ENCODE data around the gene UBXN1.

- TF ChIP-seq, protein P1, sequence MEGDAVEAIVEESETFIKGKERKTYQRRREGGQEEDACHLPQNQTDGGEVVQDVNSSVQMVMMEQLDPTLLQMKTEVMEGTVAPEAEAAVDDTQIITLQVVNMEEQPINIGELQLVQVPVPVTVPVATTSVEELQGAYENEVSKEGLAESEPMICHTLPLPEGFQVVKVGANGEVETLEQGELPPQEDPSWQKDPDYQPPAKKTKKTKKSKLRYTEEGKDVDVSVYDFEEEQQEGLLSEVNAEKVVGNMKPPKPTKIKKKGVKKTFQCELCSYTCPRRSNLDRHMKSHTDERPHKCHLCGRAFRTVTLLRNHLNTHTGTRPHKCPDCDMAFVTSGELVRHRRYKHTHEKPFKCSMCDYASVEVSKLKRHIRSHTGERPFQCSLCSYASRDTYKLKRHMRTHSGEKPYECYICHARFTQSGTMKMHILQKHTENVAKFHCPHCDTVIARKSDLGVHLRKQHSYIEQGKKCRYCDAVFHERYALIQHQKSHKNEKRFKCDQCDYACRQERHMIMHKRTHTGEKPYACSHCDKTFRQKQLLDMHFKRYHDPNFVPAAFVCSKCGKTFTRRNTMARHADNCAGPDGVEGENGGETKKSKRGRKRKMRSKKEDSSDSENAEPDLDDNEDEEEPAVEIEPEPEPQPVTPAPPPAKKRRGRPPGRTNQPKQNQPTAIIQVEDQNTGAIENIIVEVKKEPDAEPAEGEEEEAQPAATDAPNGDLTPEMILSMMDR (conservative IDR thresholded peaks at IDR 0.05; ENCODE audit: low read depth, low read length): no peak
- TF ChIP-seq EZH2 (IDR thresholded peaks at IDR 0.05; ENCODE audit: borderline replicate concordance, low read depth, low read length, poor library complexity, severe bottlenecking): no peak
Observed at GRCh38 chr11:62645946-62646824, 32.7 kb downstream of the UBXN1 start, which contains the start of gene GANAB.
